Endothelial cell of umbilical vein (primary cell): ENCODE measurements around the gene SLC39A3.

ENCODE experiments used
- CTCF ChIP-seq, 2 donors: IDR thresholded peaks; 1 replicate in 1 of 2; 2 replicates in 1 of 2; pipeline ENCODE4 v1.5.1; 2011; ENCODE audit warnings: low read length in 2 of 2, mild to moderate bottlenecking in 2 of 2, moderate library complexity in 2 of 2, control low read depth in 1 of 2, inconsistent platforms in 1 of 2, low read depth in 1 of 2; ENCODE audit not compliant: insufficient read depth in 1 of 2; ENCODE audit errors: extremely low read depth in 1 of 2
- EZH2 ChIP-seq: IDR thresholded peaks from 2 replicates; pipeline ENCODE4 v1.6.1; 2012; ENCODE audit warnings: borderline replicate concordance, low read depth, mild to moderate bottlenecking, moderate library complexity, low read length, inconsistent platforms; ENCODE audit not compliant: severe bottlenecking
- FOS ChIP-seq: IDR thresholded peaks from 2 replicates; pipeline ENCODE4 v1.6.1; 2011; ENCODE audit warnings: mild to moderate bottlenecking, low read length, moderate library complexity, borderline replicate concordance; ENCODE audit not compliant: insufficient read depth
- MAX ChIP-seq: IDR thresholded peaks from 2 replicates; pipeline ENCODE4 v1.6.1; 2011; ENCODE audit not compliant: insufficient read depth, insufficient read length
- MYC ChIP-seq: IDR thresholded peaks from one replicate; pipeline ENCODE4 v1.6.1; 2011; ENCODE audit warnings: mild to moderate bottlenecking, low read depth, low read length
- POLR2A ChIP-seq: IDR thresholded peaks from 2 replicates; pipeline ENCODE4 v1.6.1; 2012; ENCODE audit warnings: low read depth, mild to moderate bottlenecking, control low read depth, low read length
- POLR2AphosphoS5 ChIP-seq: IDR thresholded peaks from 2 replicates; pipeline ENCODE4 v1.6.1; 2012; ENCODE audit warnings: low read depth, mild to moderate bottlenecking, control low read depth, low read length, moderate library complexity; ENCODE audit not compliant: insufficient read depth

GRCh38 chr19:2711172-2711874 lies 28.5 kb downstream of the SLC39A3 start:
- no peak for TF ChIP-seq CTCF (IDR thresholded peaks at IDR 0.05; ENCODE audit: extremely low read depth in 1 of 2, insufficient read depth in 1 of 2, low read depth in 1 of 2, low read length in 2 of 2)
- no peak for TF ChIP-seq POLR2AphosphoS5
- no peak for TF ChIP-seq MAX
- no peak for TF ChIP-seq MYC
- no peak for TF ChIP-seq EZH2
- no peak for TF ChIP-seq POLR2A
- no peak for TF ChIP-seq FOS
